Thyroid gland (tissue), 4 donors: ENCODE data around the gene CHN2. TPM values are rescaled to one million over a fixed set of nuclear protein-coding genes. Genes with fewer than 3 reads are reported as not detected.
"Not testable (repeated sequence)": the region's sequence is repeated elsewhere in the genome, so short reads cannot be mapped to it uniquely, and the experiment has no call there.

Experiments used
- DNase-seq, 2 donors: peaks; one replicate each; pipeline ENCODE4 v3.0.0-alpha.2; 2019
- H3K27ac ChIP-seq, 3 donors: fragments of 200-600 bp; sonication (generic); 1 replicate in 2 of 3; 2 replicates in 1 of 3; pipeline ENCODE4 v1.5.1; 2016 to 2019; ENCODE audit warnings: mild to moderate bottlenecking in 1 of 3, moderate library complexity in 1 of 3
- H3K27me3 ChIP-seq: fragments of 200-600 bp; sonication (generic); one replicate; pipeline ENCODE4 v1.5.1; 2019
- H3K36me3 ChIP-seq, 2 donors: fragments of 200-600 bp; sonication (generic); one replicate each; pipeline ENCODE4 v1.5.1; 2016 to 2019
- H3K4me1 ChIP-seq, 2 donors: fragments of 200-600 bp; sonication (generic); one replicate each; pipeline ENCODE4 v1.5.1; 2017 to 2019
- H3K4me3 ChIP-seq, 3 donors: fragments of 200-600 bp; sonication (generic); replicated peaks in 1 of 3; 1 replicate in 2 of 3; 2 replicates in 1 of 3; pipeline ENCODE4 v1.5.1; 2016; ENCODE audit warnings: mild to moderate bottlenecking in 1 of 3
- H3K9me3 ChIP-seq: fragments of 200-600 bp; sonication (generic); one replicate; pipeline ENCODE4 v1.5.1; 2017
- CTCF ChIP-seq, 6 experiments: fragments of 200-600 bp in 3 of 6; fragments of 450-650 bp in 3 of 6; sonication (generic) in 3 of 6; IDR thresholded peaks; one replicate each; pipeline ENCODE4 v1.5.1; 2016 to 2019; ENCODE audit warnings: antibody characterized with exemption in 6 of 6, mild to moderate bottlenecking in 2 of 6, inconsistent platforms in 1 of 6, moderate library complexity in 1 of 6
- POLR2A ChIP-seq, 2 donors: fragments of 450-650 bp; IDR thresholded peaks; one replicate each; pipeline ENCODE4 v1.6.1; 2017; ENCODE audit warnings: antibody characterized with exemption in 2 of 2, mild to moderate bottlenecking in 2 of 2, moderate library complexity in 1 of 2
- WGBS, 2 donors: methylation state at CpG; one replicate each; pipeline ENCODE4 v1.1.5; 2017; 5-methylcytosine and 5-hydroxymethylcytosine counted together
- intact Hi-C: fragments of 100-400 bp; cut with DNase I; formaldehyde crosslinking; loops from one replicate; pipeline ENCODE4 v1.15.1; 2023
- total RNA-seq, 4 donors: library from RNA; depleted of rRNA; stranded (reverse); fragments of >200 nt; gene quantifications; one replicate each; pipeline ENCODE4 v1.2.3, GENCODE V29; 2016

CHN2 gene
- total RNA-seq, 4 donors from 2014 or later: 11.7 to 54.3 (median 41.4) TPM

DNA sequence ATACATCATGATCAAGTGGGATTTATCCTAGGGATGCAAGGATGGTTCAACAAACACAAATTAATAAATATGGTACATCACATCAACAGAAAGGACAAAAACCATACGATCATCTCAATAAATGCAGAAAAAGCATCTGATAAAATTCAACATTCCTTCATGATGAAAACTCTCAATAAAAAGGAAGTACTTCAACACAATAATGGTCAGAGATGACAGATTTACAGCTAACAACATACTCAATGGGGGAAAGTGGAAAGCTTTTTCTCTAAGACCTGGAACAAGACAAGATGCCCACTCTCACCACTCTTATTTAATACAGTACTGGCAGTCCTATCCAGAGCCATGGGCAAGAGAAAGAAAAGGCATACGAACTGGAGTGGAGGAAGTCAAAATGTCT is 329.2 kb downstream of the CHN2 start:
- Histone ChIP-seq H3K27ac (no peak overlapping the region), H3K4me3 (no peak overlapping the region), H3K9me3 (no peaks in the 10 kb centered on the region), H3K4me1 (no peaks in the 10 kb centered on the region), H3K36me3 (no peaks in the 10 kb centered on the region), H3K27me3 (no peaks in the 10 kb centered on the region)
- TF ChIP-seq CTCF (IDR thresholded peaks at IDR 0.05): no peak
- no peak for TF ChIP-seq POLR2A (IDR thresholded peaks at IDR 0.05)
- 80 to 83% methylated on average over 2 of the region's 2 CpGs for WGBS, 2 donors
- DNase-seq: no peak
- intact Hi-C loops: no loop called here

DNA sequence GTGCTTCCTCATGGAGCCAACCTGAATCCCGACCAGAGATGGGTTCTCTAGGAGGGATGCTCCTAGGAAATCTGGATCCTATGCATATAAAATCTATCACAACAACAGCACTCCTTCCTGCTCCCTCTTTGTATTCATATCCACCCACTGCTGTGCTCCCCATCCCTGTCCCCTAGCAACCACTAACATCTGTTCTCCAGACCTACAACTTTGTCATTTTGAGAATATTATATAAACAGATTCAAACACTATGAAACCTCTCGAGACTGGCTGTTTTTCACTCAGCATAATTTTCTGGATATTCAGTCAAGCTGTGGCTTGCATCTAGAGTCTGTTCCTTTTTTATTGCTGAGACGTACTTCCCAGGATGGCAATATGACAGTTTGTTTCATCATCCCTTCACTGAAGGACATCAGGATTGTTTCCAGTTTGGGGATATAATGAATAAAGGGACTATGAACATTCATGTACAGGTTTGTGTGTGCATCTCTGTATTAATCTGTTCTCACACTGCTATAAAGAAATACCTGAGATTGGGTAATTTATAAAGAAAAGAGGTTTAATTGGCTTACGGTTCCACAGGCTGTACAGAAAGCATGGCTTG is 333.0 kb downstream of the CHN2 start:
- 93% methylated on average over 4 of the region's 4 CpGs for whole genome bisulfite sequencing, 2 donors
- no peaks in the 10 kb centered on the region for H3K27me3 ChIP-seq
- no peaks in the 10 kb centered on the region for H3K36me3 ChIP-seq

GRCh38 chr7:29528526-29528925 is 334.0 kb downstream of the CHN2 start:
- intact Hi-C loops, H3K4me3 ChIP-seq, H3K36me3 ChIP-seq, H3K4me1 ChIP-seq, H3K27me3 ChIP-seq, H3K27ac ChIP-seq, DNase-seq, H3K9me3 ChIP-seq: not testable (repeated sequence)
- 66 to 79% methylated on average over 7 of the region's 7 CpGs for WGBS, 2 donors

More for the DNA sequence above, 333.0 kb downstream of the CHN2 start:
- Histone ChIP-seq H3K4me1 (no peaks in the 10 kb centered on the region), H3K4me3 (no peak overlapping the region), H3K9me3 (no peaks in the 10 kb centered on the region), H3K27ac (no peak overlapping the region)
- intact Hi-C loops: no loop called here
- TF ChIP-seq CTCF (IDR thresholded peaks at IDR 0.05) (no peak), POLR2A (IDR thresholded peaks at IDR 0.05) (no peak)
- DNase-seq: no peak

Other genes with a start within 250 kb of the CHN2 start
- gene TRIL, start 236.4 kb upstream of the CHN2 start, total RNA-seq: 10 to 100 TPM in 1 of 4 donors, 1 to 10 TPM in 3; 3.3 to 11.0 (median 9.7) TPM
- gene CPVL, start 48.2 kb upstream of the CHN2 start, total RNA-seq: 100 to 1,000 TPM in 2 of 4 donors, 10 to 100 TPM in 2; 79.8 to 182 (median 111) TPM